SU-DHL-6 (cell line): Measurements from ENCODE around the gene GPRC5A.

Source experiments
- H2AFZ ChIP-seq: fragments of 200-600 bp; sonication (generic); 2 replicates; pipeline ENCODE4 v1.6.1; 2014; ENCODE audit warnings: low read depth, mild to moderate bottlenecking, moderate library complexity, mixed read lengths, antibody characterized with exemption, low read length; ENCODE audit not compliant: severe bottlenecking
- H3F3A ChIP-seq: fragments of 200-600 bp; shearing (Covaris generic); 2 replicates; pipeline ENCODE4 v1.6.0; 2016; ENCODE audit warnings: antibody characterized with exemption, mild to moderate bottlenecking; ENCODE audit not compliant: insufficient read depth
- H3K27ac ChIP-seq: fragments of 200-600 bp; sonication (generic); 2 replicates; pipeline ENCODE4 v1.5.1; 2016; ENCODE audit warnings: low read depth, mild to moderate bottlenecking, low read length, moderate library complexity, mixed read lengths
- H3K27me3 ChIP-seq: fragments of 200-600 bp; sonication (generic), shearing (Covaris generic); 2 replicates; pipeline ENCODE4 v1.6.0; 2014; ENCODE audit warnings: mild to moderate bottlenecking, low read length
- H3K36me3 ChIP-seq: fragments of 200-600 bp; sonication (generic); 2 replicates; pipeline ENCODE4 v1.6.1; 2014; ENCODE audit warnings: mild to moderate bottlenecking, low read length, mixed read lengths
- H3K4me2 ChIP-seq: fragments of 300-600, 200-600 bp; shearing (Covaris generic), sonication (generic); 2 replicates; pipeline ENCODE4 v1.6.0; 2014; ENCODE audit warnings: low read length, low read depth, mild to moderate bottlenecking; ENCODE audit not compliant: poor library complexity, severe bottlenecking
- H3K4me3 ChIP-seq: fragments of 200-600 bp; sonication (generic); 2 replicates; pipeline ENCODE4 v1.5.1; 2014; ENCODE audit warnings: antibody characterized with exemption, low read length, mild to moderate bottlenecking, mixed read lengths; ENCODE audit not compliant: insufficient read depth, poor library complexity, severe bottlenecking
- H3K79me2 ChIP-seq: fragments of 200-600 bp; sonication (generic); 2 replicates; pipeline ENCODE4 v1.6.1; 2014; ENCODE audit warnings: mild to moderate bottlenecking, low read length, moderate library complexity; ENCODE audit not compliant: insufficient read depth
- H3K9ac ChIP-seq: fragments of 200-600 bp; sonication (generic); 2 replicates; pipeline ENCODE4 v1.7.0; 2014; ENCODE audit warnings: mild to moderate bottlenecking, low read length
- H3K9me2 ChIP-seq: fragments of 200-600 bp; sonication (generic); replicated peaks from 2 replicates; pipeline ENCODE4 v1.6.1; 2014; ENCODE audit warnings: low read length; ENCODE audit not compliant: insufficient read depth
- H3K9me3 ChIP-seq: fragments of 200-600 bp; sonication (generic); 2 replicates; pipeline ENCODE4 v1.6.1; 2014; ENCODE audit warnings: low read length, mixed read lengths; ENCODE audit not compliant: insufficient read depth
- H4K20me1 ChIP-seq: fragments of 200-600 bp; sonication (generic); 2 replicates; pipeline ENCODE4 v1.6.1; 2014; ENCODE audit warnings: low read depth, mild to moderate bottlenecking, antibody characterized with exemption, low read length, moderate library complexity, mixed read lengths
- EZH2phosphoT487 ChIP-seq: fragments of 200-600 bp; sonication (generic), shearing (Covaris generic); conservative IDR thresholded peaks from 2 replicates; pipeline ENCODE4 v1.6.1; 2018; ENCODE audit warnings: mild to moderate bottlenecking, antibody characterized with exemption, low read length, moderate library complexity, mixed read lengths
- TF ChIP-seq, protein P1 (sequence below): fragments of 200-600 bp; sonication (generic); IDR thresholded peaks from one replicate; pipeline ENCODE4 v1.5.1; 2017; ENCODE audit warnings: antibody characterized with exemption, mild to moderate bottlenecking, low read length, moderate library complexity; ENCODE audit not compliant: insufficient read depth, poor library complexity, severe bottlenecking

Gene GPRC5A

DNA sequence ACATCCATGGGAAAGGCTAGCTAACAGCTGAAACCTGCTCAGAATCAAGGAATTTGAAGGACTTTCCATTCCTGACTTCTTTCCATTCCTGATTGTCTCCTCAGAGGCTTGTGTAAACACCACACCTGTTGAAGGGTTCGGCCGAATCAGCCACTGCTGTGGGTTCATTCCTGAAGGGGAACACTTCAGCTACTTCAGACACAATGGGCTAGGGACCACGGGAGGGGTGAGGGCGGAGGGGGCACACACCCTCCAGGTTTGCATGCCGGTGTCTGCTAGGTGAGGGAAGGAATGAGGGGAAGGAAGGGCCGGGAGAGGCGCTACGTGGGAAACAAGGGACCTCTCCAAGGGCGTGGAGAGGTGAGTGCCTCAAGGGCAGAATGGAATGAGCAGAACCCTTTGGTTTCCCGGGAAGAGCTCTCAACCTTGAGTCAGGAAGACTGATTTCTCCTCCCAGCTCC lies 1.3 kb downstream of the GPRC5A start:
- Histone ChIP-seq H3K9me3 (no peaks in the 10 kb centered on the region), H4K20me1 (no peaks in the 10 kb centered on the region), H3K4me2 (no peak overlapping the region), H2AFZ (no peak overlapping the region), H3K27me3 (no peaks in the 10 kb centered on the region), H3K9me2 (no peaks in the 10 kb centered on the region), H3K79me2 (no peaks in the 10 kb centered on the region), H3K4me3 (no peak overlapping the region), H3F3A (no peaks in the 10 kb centered on the region), H3K36me3 (no peaks in the 10 kb centered on the region), H3K27ac (no peak overlapping the region), H3K9ac (no peak overlapping the region)
- TF ChIP-seq, protein P1, sequence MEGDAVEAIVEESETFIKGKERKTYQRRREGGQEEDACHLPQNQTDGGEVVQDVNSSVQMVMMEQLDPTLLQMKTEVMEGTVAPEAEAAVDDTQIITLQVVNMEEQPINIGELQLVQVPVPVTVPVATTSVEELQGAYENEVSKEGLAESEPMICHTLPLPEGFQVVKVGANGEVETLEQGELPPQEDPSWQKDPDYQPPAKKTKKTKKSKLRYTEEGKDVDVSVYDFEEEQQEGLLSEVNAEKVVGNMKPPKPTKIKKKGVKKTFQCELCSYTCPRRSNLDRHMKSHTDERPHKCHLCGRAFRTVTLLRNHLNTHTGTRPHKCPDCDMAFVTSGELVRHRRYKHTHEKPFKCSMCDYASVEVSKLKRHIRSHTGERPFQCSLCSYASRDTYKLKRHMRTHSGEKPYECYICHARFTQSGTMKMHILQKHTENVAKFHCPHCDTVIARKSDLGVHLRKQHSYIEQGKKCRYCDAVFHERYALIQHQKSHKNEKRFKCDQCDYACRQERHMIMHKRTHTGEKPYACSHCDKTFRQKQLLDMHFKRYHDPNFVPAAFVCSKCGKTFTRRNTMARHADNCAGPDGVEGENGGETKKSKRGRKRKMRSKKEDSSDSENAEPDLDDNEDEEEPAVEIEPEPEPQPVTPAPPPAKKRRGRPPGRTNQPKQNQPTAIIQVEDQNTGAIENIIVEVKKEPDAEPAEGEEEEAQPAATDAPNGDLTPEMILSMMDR = no peak
- no peak for TF ChIP-seq EZH2phosphoT487

DNA sequence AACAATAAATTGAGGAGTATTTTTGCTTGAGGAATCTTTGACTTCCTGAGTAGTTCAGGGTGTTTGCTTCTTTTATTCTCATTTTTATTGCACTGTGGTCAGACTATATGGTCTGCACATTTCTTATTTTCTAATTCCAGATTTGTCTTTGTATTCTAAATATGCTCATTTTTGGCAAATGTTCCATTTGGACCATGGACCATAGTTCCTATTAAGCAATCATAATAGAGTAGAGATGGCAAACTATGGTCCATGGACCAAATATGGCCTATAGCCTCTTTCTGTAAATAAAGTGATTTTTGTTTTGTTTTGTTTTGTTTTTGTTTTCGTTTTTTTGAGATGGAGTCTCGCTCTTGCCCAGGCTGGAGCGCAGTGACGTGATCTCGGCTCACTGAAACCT lies 2.1 kb downstream of the GPRC5A start:
- Histone ChIP-seq H3K36me3 (no peaks in the 10 kb centered on the region), H3K27me3 (no peaks in the 10 kb centered on the region), H3K9me2 (no peaks in the 10 kb centered on the region), H4K20me1 (no peaks in the 10 kb centered on the region), H3K79me2 (no peaks in the 10 kb centered on the region), H2AFZ (no peak overlapping the region), H3F3A (no peaks in the 10 kb centered on the region), H3K4me3 (no peak overlapping the region), H3K27ac (no peak overlapping the region), H3K9ac (no peak overlapping the region), H3K4me2 (no peak overlapping the region), H3K9me3 (no peaks in the 10 kb centered on the region)
- TF ChIP-seq EZH2phosphoT487 = no peak
- TF ChIP-seq, protein P1 = no peak

DNA sequence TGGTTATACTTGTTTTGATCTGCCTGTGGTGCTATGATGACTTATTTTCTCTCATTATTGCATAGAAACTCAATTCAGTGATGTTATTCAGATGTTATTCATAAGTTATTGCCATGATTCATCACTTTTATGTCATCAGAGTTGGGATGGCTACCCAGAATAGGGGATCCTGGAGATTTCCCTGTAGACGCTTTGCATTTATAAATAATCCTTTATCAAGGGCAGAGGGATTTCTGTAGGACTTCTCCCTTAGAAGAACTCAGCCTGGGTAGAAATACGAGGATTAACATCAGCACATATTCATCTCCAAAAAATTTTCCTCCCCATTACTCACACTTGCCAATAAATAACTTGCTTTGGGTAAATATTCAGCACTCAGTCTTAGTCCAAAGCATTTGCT lies 4.9 kb downstream of the GPRC5A start:
- H3F3A ChIP-seq = no peaks in the 10 kb centered on the region
- H3K9ac ChIP-seq = no peak overlapping the region
- no peak overlapping the region for H3K27ac ChIP-seq
- H3K4me2 ChIP-seq = no peak overlapping the region
- H4K20me1 ChIP-seq = no peaks in the 10 kb centered on the region
- H3K79me2 ChIP-seq = no peaks in the 10 kb centered on the region
- no peaks in the 10 kb centered on the region for H3K9me2 ChIP-seq
- no peak overlapping the region for H2AFZ ChIP-seq
- H3K4me3 ChIP-seq = no peak overlapping the region
- TF ChIP-seq EZH2phosphoT487 = no peak
- TF ChIP-seq, protein P1 = no peak
- no peaks in the 10 kb centered on the region for H3K9me3 ChIP-seq
- no peaks in the 10 kb centered on the region for H3K27me3 ChIP-seq
- H3K36me3 ChIP-seq = no peaks in the 10 kb centered on the region

DNA sequence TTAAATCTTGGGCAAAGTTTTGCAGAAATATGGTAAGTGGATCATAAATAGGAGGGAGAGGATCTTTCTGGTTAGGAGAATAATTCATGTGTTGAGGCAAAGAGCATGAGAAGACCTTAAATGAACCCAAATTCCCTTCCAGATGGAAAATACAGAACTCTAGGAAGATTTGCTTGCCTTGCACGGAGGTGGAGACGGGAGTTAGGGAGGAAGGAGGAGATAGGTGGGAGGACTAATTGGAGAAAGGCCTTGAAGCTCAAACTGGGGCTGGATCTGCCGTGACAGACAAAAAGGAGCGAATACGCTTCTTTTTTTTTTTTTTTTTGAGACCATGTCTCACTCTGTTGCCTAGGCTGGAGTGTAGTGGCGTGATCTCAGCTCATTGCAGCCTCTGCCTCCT lies 5.9 kb downstream of the GPRC5A start:
- Histone ChIP-seq H2AFZ (no peak overlapping the region), H4K20me1 (no peaks in the 10 kb centered on the region), H3K4me3 (no peak overlapping the region), H3K27ac (no peak overlapping the region), H3K9ac (no peak overlapping the region), H3K9me3 (no peaks in the 10 kb centered on the region), H3F3A (no peaks in the 10 kb centered on the region), H3K27me3 (no peaks in the 10 kb centered on the region), H3K36me3 (no peaks in the 10 kb centered on the region), H3K4me2 (no peak overlapping the region), H3K9me2 (no peaks in the 10 kb centered on the region), H3K79me2 (no peaks in the 10 kb centered on the region)
- TF ChIP-seq, protein P1 = no peak
- TF ChIP-seq EZH2phosphoT487 = no peak
